Measurements from ENCODE around the gene CGB1. TPM values are rescaled to one million over a fixed set of nuclear protein-coding genes. Genes with fewer than 3 reads are reported as not detected.
"Not testable (repeated sequence)": the region's sequence is repeated elsewhere in the genome, so short reads cannot be mapped to it uniquely, and the experiment has no call there.

The CGB1 gene
- total RNA-seq, 1 experiment from 2014 or later = not detected

DNA sequence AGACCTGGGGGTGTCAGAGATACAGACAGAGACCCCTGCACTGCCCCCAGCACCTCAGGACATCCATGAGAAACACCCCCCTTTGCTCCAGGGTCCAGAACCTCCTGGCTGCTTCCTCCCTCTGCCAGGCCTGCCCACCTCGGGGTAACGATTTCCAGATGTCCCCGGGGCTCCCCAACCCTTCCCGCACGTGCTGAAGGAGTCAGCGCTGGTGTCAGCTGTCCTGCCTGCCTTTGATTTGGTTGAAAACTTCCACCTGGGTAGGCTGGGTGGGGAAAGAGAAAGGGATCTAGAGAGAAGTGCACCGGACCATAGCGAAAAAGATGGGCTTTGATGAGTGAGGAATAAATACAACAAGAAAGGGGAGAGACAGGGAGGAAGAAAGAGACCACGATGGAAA is 22.4 kb upstream of the CGB1 start:
- ChIA-PET POLR2A (no interaction called here), CTCF (interaction anchor here (0.6 to 1.7 kb wide), 3 partner anchors 10 to 713 kb away, joined by 4 to 9 read pairs (median 5); no protein-coding TSS in a partner anchor)
- BruUV-seq (replicated peaks) = no TSS peak
- Histone ChIP-seq H3K4me1 (peaks cover 7% of the 10 kb centered on the region), H3K9me3 (no peaks in the 10 kb centered on the region), H3K27me3 (replicated peaks; ENCODE audit: control insufficient read depth, insufficient read depth, low read length) (no peaks in the 10 kb centered on the region), H3K36me3 (ENCODE audit: control insufficient read depth, insufficient read depth, low read length) (no peaks in the 10 kb centered on the region), H3K4me3 (ENCODE audit: low read depth, low read length) (no peak overlapping the region)
- TF ChIP-seq, protein P1, sequence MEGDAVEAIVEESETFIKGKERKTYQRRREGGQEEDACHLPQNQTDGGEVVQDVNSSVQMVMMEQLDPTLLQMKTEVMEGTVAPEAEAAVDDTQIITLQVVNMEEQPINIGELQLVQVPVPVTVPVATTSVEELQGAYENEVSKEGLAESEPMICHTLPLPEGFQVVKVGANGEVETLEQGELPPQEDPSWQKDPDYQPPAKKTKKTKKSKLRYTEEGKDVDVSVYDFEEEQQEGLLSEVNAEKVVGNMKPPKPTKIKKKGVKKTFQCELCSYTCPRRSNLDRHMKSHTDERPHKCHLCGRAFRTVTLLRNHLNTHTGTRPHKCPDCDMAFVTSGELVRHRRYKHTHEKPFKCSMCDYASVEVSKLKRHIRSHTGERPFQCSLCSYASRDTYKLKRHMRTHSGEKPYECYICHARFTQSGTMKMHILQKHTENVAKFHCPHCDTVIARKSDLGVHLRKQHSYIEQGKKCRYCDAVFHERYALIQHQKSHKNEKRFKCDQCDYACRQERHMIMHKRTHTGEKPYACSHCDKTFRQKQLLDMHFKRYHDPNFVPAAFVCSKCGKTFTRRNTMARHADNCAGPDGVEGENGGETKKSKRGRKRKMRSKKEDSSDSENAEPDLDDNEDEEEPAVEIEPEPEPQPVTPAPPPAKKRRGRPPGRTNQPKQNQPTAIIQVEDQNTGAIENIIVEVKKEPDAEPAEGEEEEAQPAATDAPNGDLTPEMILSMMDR (IDR thresholded peaks at IDR 0.05; ENCODE audit: insufficient read depth in 1 of 2, low read depth in 1 of 2, low read length in 1 of 2, severe bottlenecking in 1 of 2, unreplicated experiment in 1 of 2) = no peak
- peaks cover 8% of the 10 kb centered on the region for H3K4me1 Mint-ChIP-seq (ENCODE audit: low read depth, unreplicated experiment)
- no peak for DNase-seq
- H3K27me3 Mint-ChIP-seq (ENCODE audit: insufficient read depth, unreplicated experiment) = peaks cover 6% of the 10 kb centered on the region
- no peak overlapping the region for H3K4me3 Mint-ChIP-seq (ENCODE audit: unreplicated experiment)
- H3K27ac Mint-ChIP-seq (ENCODE audit: unreplicated experiment) = peak overlapping the region; percentile 54
- peaks cover 6% of the 10 kb centered on the region for H3K36me3 Mint-ChIP-seq (ENCODE audit: insufficient read depth, unreplicated experiment)
- intact Hi-C loops (cut with micrococcal nuclease; ENCODE audit: unreplicated experiment) = no loop called here
- H3K9me3 Mint-ChIP-seq (ENCODE audit: unreplicated experiment) = no peaks in the 10 kb centered on the region

DNA sequence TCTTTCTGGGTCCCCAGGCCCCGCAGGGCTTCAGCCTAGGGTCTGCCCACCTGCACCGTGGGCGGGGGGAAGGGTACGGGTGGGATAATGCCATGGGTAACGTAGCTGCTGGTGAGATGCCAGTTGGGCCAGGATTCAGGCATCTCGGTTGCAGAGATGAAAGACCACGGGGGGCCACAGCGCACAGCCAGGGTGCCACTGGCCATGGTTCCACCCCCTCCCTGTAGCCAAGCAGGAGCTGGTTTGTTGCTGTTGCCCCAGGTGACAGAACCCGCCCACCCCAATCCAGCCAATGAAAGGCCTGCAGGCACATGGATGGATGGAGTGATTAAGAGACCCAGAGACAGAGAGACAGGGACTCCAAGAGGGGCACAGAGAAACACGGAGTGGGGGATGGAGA is 21.9 kb upstream of the CGB1 start:
- intact Hi-C loops (cut with micrococcal nuclease; ENCODE audit: unreplicated experiment) = no loop called here
- no peaks in the 10 kb centered on the region for H3K36me3 ChIP-seq (ENCODE audit: control insufficient read depth, insufficient read depth, low read length)
- TF ChIP-seq, protein P1 (IDR thresholded peaks at IDR 0.05; ENCODE audit: insufficient read depth in 1 of 2, low read depth in 1 of 2, low read length in 1 of 2, severe bottlenecking in 1 of 2, unreplicated experiment in 1 of 2) = no peak
- peak; percentile 62 to 71 for DNase-seq
- Mint-ChIP-seq H3K27ac (ENCODE audit: unreplicated experiment) (peak overlapping the region; percentile 54), H3K4me3 (ENCODE audit: unreplicated experiment) (peak overlapping the region; percentile 73), H3K27me3 (ENCODE audit: insufficient read depth, unreplicated experiment) (peaks cover 9% of the 10 kb centered on the region), H3K9me3 (ENCODE audit: unreplicated experiment) (no peaks in the 10 kb centered on the region), H3K4me1 (ENCODE audit: low read depth, unreplicated experiment) (peaks cover 8% of the 10 kb centered on the region), H3K36me3 (ENCODE audit: insufficient read depth, unreplicated experiment) (peaks cover 6% of the 10 kb centered on the region)
- H3K27me3 ChIP-seq (replicated peaks; ENCODE audit: control insufficient read depth, insufficient read depth, low read length) = no peaks in the 10 kb centered on the region
- no peak overlapping the region for H3K4me3 ChIP-seq (ENCODE audit: low read depth, low read length)
- POLR2A ChIA-PET = no interaction called here
- CTCF ChIA-PET = interaction anchor here (0.6 to 1.7 kb wide), 3 partner anchors 11 to 713 kb away, joined by 4 to 9 read pairs (median 5); no protein-coding TSS in a partner anchor
- H3K4me1 ChIP-seq = peaks cover 3% of the 10 kb centered on the region
- H3K9me3 ChIP-seq = no peaks in the 10 kb centered on the region
- no TSS peak for BruUV-seq (replicated peaks)

DNA sequence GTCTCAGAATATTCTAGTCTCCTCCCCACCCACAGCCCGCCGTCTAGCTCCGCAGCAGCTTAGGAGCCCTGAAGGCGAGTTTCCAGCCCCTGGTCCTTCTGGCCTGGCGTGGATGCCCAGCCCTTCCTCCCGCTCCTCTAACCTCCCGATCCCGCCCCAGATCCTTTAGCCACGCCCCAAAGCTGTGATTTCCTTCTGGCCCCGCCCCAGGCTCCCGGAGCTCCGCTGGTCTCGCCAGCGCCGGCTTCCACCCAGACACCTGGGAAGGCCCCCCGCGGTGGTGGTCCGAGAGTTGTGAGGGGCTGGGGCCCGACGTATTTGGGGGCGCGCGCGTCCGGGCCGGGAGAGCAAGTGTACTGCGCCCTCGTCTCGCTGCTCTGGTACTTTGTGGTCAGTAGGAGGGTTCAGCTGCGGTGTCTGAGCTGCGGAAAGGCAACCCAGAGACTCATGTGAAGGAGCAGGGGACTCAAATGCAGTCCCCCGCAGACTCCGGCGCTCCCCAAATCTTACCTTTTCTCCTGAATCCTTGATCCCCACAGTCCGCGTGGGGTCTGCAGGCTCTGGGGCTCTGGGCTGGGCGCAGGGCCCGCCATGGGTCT is 21.0 kb upstream of the CGB1 start, which contains the start of gene CGB7:
Gene CGB7 (minus strand): TSS at position 114 of the 599 bp plus-strand sequence. CDS start 2,374 bp downstream, outside the sequence.
- no peaks in the 10 kb centered on the region for H3K9me3 Mint-ChIP-seq (ENCODE audit: unreplicated experiment)
- peaks cover 9% of the 10 kb centered on the region for H3K27me3 Mint-ChIP-seq (ENCODE audit: insufficient read depth, unreplicated experiment)
- H3K27me3 ChIP-seq (replicated peaks; ENCODE audit: control insufficient read depth, insufficient read depth, low read length) = no peaks in the 10 kb centered on the region
- H3K4me3 Mint-ChIP-seq (ENCODE audit: unreplicated experiment) = peak within 1 kb of the TSS; percentile 73
- ChIA-PET CTCF (interaction anchor here (1.0 to 2.8 kb wide), 7 partner anchors 10 to 141 kb away, joined by 3 to 7 read pairs (median 5); partner anchors contain the start of genes GYS1, LIN7B and RUVBL2), POLR2A (interaction anchor here (0.6 kb wide), 2 partner anchors 65 to 439 kb away, joined by 8 to 9 read pairs; partner anchors contain the start of genes GYS1 and RPL18)
- H3K4me3 ChIP-seq (ENCODE audit: low read depth, low read length) = peak within 1 kb of the TSS; percentile 51
- H3K27ac Mint-ChIP-seq (ENCODE audit: unreplicated experiment) = peak within 1 kb of the TSS; percentile 54
- H3K36me3 ChIP-seq (ENCODE audit: control insufficient read depth, insufficient read depth, low read length) = no peaks in the 10 kb centered on the region
- peaks cover 8% of the 10 kb centered on the region for H3K4me1 Mint-ChIP-seq (ENCODE audit: low read depth, unreplicated experiment)
- no TSS peak for BruUV-seq (replicated peaks)
- no peaks in the 10 kb centered on the region for H3K9me3 ChIP-seq
- DNase-seq = peak; percentile 85 to 87
- intact Hi-C loops (cut with micrococcal nuclease; ENCODE audit: unreplicated experiment) = loop anchor here (2.0 kb wide), 1 partner anchor 65 kb away; the partner anchor contains the start of genes GYS1 and RUVBL2
- H3K36me3 Mint-ChIP-seq (ENCODE audit: insufficient read depth, unreplicated experiment) = peaks cover 6% of the 10 kb centered on the region
- TF ChIP-seq, protein P1 (IDR thresholded peaks at IDR 0.05; ENCODE audit: insufficient read depth in 1 of 2, low read depth in 1 of 2, low read length in 1 of 2, severe bottlenecking in 1 of 2, unreplicated experiment in 1 of 2) = no peak
- no peaks in the 10 kb centered on the region for H3K4me1 ChIP-seq

DNA sequence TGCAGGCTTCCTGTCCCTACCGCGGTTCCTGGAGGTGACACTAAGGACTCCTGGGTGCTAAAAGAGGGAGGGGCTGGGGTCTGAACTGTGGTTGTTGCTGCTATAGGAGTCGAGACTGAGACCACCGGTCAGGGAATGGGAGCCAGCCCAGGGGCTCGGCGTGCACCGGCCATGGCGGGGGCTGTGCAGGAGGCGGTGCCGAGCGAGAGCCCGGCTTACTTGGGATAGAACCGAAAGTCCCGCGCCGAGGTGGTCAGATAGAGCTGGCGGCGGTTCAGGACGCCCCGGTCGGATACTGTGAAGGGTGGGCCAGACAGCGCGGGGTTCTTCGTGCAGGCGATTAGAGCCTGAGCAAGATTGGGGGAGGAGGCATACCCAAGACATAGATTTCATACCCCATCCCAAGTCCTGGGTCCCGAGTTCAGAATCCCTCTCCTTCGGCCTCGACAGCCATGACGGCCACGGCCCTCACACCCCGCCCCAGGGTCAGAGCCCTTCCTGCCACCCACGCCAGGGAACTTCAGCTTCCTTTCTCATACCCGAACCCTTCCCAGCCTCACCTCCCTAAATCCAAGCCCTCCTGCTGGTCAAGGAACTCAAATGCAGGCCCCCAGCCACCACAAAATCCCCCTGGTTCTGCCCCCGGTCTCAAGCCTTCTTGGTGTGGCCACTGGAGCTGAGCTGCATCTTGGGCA is 20.4 kb upstream of the CGB1 start:
- not testable (repeated sequence) for H3K4me1 Mint-ChIP-seq (ENCODE audit: low read depth, unreplicated experiment); H3K9me3 Mint-ChIP-seq (ENCODE audit: unreplicated experiment); H3K9me3 ChIP-seq; H3K27me3 Mint-ChIP-seq (ENCODE audit: insufficient read depth, unreplicated experiment); H3K4me1 ChIP-seq; H3K36me3 ChIP-seq (ENCODE audit: control insufficient read depth, insufficient read depth, low read length); BruUV-seq (replicated peaks); H3K27me3 ChIP-seq (replicated peaks; ENCODE audit: control insufficient read depth, insufficient read depth, low read length); H3K36me3 Mint-ChIP-seq (ENCODE audit: insufficient read depth, unreplicated experiment)
- ChIA-PET POLR2A (interaction anchor here (0.6 kb wide), 1 partner anchor 64 kb away, joined by 9 read pairs; the partner anchor contains the start of gene GYS1), CTCF (interaction anchor here (0.6 to 2.8 kb wide), 14 partner anchors 8 to 468 kb away, joined by 3 to 16 read pairs (median 5); partner anchors contain the start of genes GYS1, LIN7B, NTF4 and RUVBL2)
- intact Hi-C loops (cut with micrococcal nuclease; ENCODE audit: unreplicated experiment) = loop anchor here (2.0 kb wide), 1 partner anchor 64 kb away; the partner anchor contains the start of genes GYS1 and RUVBL2
- DNase-seq = peak in 1 of 2 experiments; percentile 11
- H3K27ac Mint-ChIP-seq (ENCODE audit: unreplicated experiment) = peak overlapping the region; percentile 3
- H3K4me3 Mint-ChIP-seq (ENCODE audit: unreplicated experiment) = peak overlapping the region; percentile 73
- H3K4me3 ChIP-seq (ENCODE audit: low read depth, low read length) = peak overlapping the region; percentile 51

All from Caco-2 (cell line).